GM12878 (cell line): ENCODE data around the gene NBEA. TPM values are rescaled to one million over a fixed set of nuclear protein-coding genes. Genes with fewer than 3 reads are reported as not detected.

Source experiments
- ATAC-seq: fragments of 200-7000 bp; cut with Tn5 transposase; 3 replicates; pipeline ENCODE4 v1.9.1; 2020; ENCODE audit warnings: mild to moderate bottlenecking, moderate library complexity
- BruUV-seq: library from RNA; stranded (reverse); fragments of 400-500 nt; replicated peaks from 2 replicates; lab custom pipeline; 2021; lab: Mats Ljungman, UMichigan
- CTCF ChIA-PET: fragments of 300-600 bp; sonication (Branson Sonifier 250); formaldehyde crosslinking; extraction: SDS; loops from one replicate; lab custom pipeline; 2021; ENCODE audit warnings: inconsistent platforms; lab: Yijun Ruan, JAX
- POLR2A ChIA-PET: fragments of 350-600 bp; formaldehyde crosslinking; extraction: SDS; loops from one replicate; lab custom pipeline; 2021; ENCODE audit warnings: inconsistent platforms; lab: Charles Lee
- RAD21 ChIA-PET: fragments of 300-600 bp; sonication (Branson Sonifier 250); formaldehyde crosslinking; loops from one replicate; lab custom pipeline; 2023; ENCODE audit warnings: antibody characterized with exemption; ENCODE audit not compliant: unreplicated experiment; lab: Charles Lee
- SMC1A ChIA-PET: fragments of 300-600 bp; sonication (Branson Sonifier 250); formaldehyde crosslinking; loops from one replicate; lab custom pipeline; 2023; ENCODE audit not compliant: unreplicated experiment, uncharacterized antibody; lab: Charles Lee
- DNase-seq: peaks from one replicate; pipeline ENCODE4 v3.0.0-alpha.2; 2011; ENCODE audit warnings: low read depth, low spot score
- FAIRE-seq: peaks from 3 replicates; lab custom pipeline; 2011; peaks lifted over from hg19 to GRCh38; lab: Jason Lieb, UNC
- H2AFZ ChIP-seq: 2 replicates; pipeline ENCODE4 v1.6.0; 2011; ENCODE audit warnings: low read depth, low read length, control low read depth; ENCODE audit not compliant: control insufficient read depth
- H3K27ac ChIP-seq: 2 replicates; pipeline ENCODE4 v1.5.1; 2011; ENCODE audit warnings: control low read depth; ENCODE audit not compliant: control insufficient read depth, insufficient read depth
- H3K27me3 ChIP-seq, 2 experiments: replicated peaks in 1 of 2; 2 replicates each; pipeline versions ENCODE4 v1.6.0 to v1.6.1; 2011; ENCODE audit warnings: low read length in 1 of 2; ENCODE audit not compliant: control insufficient read depth in 2 of 2, insufficient read depth in 2 of 2
- H3K36me3 ChIP-seq, 2 experiments: 2 replicates each; pipeline ENCODE4 v1.5.1; 2011; ENCODE audit warnings: low read length in 1 of 2; ENCODE audit not compliant: control insufficient read depth in 2 of 2, insufficient read depth in 2 of 2
- H3K4me1 ChIP-seq: 2 replicates; pipeline ENCODE4 v1.6.1; 2011; ENCODE audit warnings: mild to moderate bottlenecking, low read length, moderate library complexity, mixed read lengths; ENCODE audit not compliant: control insufficient read depth, insufficient read depth
- H3K4me2 ChIP-seq: 2 replicates; pipeline ENCODE4 v1.6.0; 2011; ENCODE audit warnings: control low read depth; ENCODE audit not compliant: control insufficient read depth, insufficient read depth
- H3K4me3 ChIP-seq: fragments of 200-600 bp; sonication (generic); 2 replicates; pipeline ENCODE4 v1.5.1; 2016
- H3K79me2 ChIP-seq: 2 replicates; pipeline ENCODE4 v1.6.0; 2011; ENCODE audit warnings: low read length; ENCODE audit not compliant: control insufficient read depth, insufficient read depth
- H3K9ac ChIP-seq: 2 replicates; pipeline ENCODE4 v1.8.0; 2011; ENCODE audit warnings: low read length, control low read depth, mixed read lengths; ENCODE audit not compliant: control insufficient read depth, insufficient read depth
- H3K9me3 ChIP-seq: replicated peaks from 3 replicates; pipeline ENCODE4 v1.5.1; 2011; ENCODE audit warnings: mild to moderate bottlenecking, low read length; ENCODE audit not compliant: control insufficient read depth, insufficient read depth
- H4K20me1 ChIP-seq: 2 replicates; pipeline ENCODE4 v1.6.0; 2011; ENCODE audit not compliant: control insufficient read depth, insufficient read depth
- CHD1 ChIP-seq: IDR thresholded peaks from 2 replicates; pipeline ENCODE4 v1.6.1; 2012; ENCODE audit warnings: low read depth, low read length, improper control_type of control experiment
- EZH2 ChIP-seq: IDR thresholded peaks from 2 replicates; pipeline ENCODE4 v1.6.1; 2012; ENCODE audit warnings: low read depth, mild to moderate bottlenecking, control low read depth, inconsistent platforms, low read length, borderline replicate concordance; ENCODE audit not compliant: control insufficient read depth
- GATAD2B ChIP-seq: fragments of 450-650 bp; conservative IDR thresholded peaks from 2 replicates; pipeline ENCODE4 v1.6.1; 2017; ENCODE audit warnings: low read depth, mild to moderate bottlenecking, moderate library complexity
- HDGF ChIP-seq: fragments of 450-650 bp; IDR thresholded peaks from 2 replicates; pipeline ENCODE4 v1.6.1; 2016; ENCODE audit warnings: antibody characterized with exemption
- MTA3 ChIP-seq: IDR thresholded peaks from 2 replicates; pipeline ENCODE4 v1.6.1; 2012; ENCODE audit warnings: low read length, inconsistent platforms, borderline replicate concordance
- NRF1 ChIP-seq: conservative IDR thresholded peaks from 2 replicates; pipeline ENCODE4 v1.6.1; 2011; ENCODE audit warnings: mild to moderate bottlenecking, low read depth, low read length, improper control_type of control experiment
- RAD21 ChIP-seq: IDR thresholded peaks from 2 replicates; pipeline ENCODE4 v1.6.1; 2011; ENCODE audit warnings: mild to moderate bottlenecking, low read depth, low read length, moderate library complexity; ENCODE audit not compliant: insufficient read depth
- ZBTB40 ChIP-seq: fragments of 450-650 bp; IDR thresholded peaks from 2 replicates; pipeline ENCODE4 v1.6.1; 2016; ENCODE audit warnings: mild to moderate bottlenecking, moderate library complexity, borderline replicate concordance
- WGBS: methylation state at CpG from one replicate; pipeline ENCODE4 v1.1.6; 2016; ENCODE audit warnings: low lambda C conversion rate; ENCODE audit not compliant: insufficient replicate concordance, insufficient coverage; ENCODE audit errors: missing lambda C conversion rate; 5-methylcytosine and 5-hydroxymethylcytosine counted together
- in situ Hi-C: fragments of 300-500 bp; cut with MboI; formaldehyde crosslinking; loops from 9 replicates; pipeline ENCODE4 v1.14.3; 2018; ENCODE audit warnings: mixed read lengths
- intact Hi-C: fragments of 100-400 bp; cut with micrococcal nuclease; formaldehyde crosslinking; loops from one replicate; pipeline ENCODE4 v1.14.2; 2022; ENCODE audit not compliant: unreplicated experiment
- polyA plus RNA-seq, 11 experiments: library from polyadenylated mRNA; depleted of rRNA in 4 of 11; unstranded in 6 of 11; stranded (reverse) in 5 of 11; fragments of >200 nt; fragmentation: Nextera tagmentation in 4 of 11; fragmentation: Illumina TruSeq in 1 of 11; extraction: Ambion mirVana in 4 of 11; extraction: Trizol in 1 of 11; gene quantifications; 1 replicate in 1 of 11; 2 replicates in 10 of 11; pipeline versions ENCODE4 v1.2.1 to v1.2.3, GENCODE V29; 2011 to 2016; ENCODE audit warnings: inconsistent platforms in 2 of 11, missing spikeins in 2 of 11, low read depth in 1 of 11
- total RNA-seq, 4 experiments: library from RNA; depleted of rRNA in 3 of 4; stranded (reverse); fragments of >200 nt in 3 of 4; fragmentation: Illumina TruSeq in 1 of 4; extraction: Trizol in 1 of 4; gene quantifications; 2 replicates each; pipeline versions ENCODE4 v1.2.1 to v1.2.3, GENCODE V29; 2013 to 2021
- TF ChIP-seq, protein P1 (sequence below): fragments of 450-650 bp; IDR thresholded peaks from 2 replicates; pipeline ENCODE4 v1.6.1; 2017; ENCODE audit warnings: mild to moderate bottlenecking, moderate library complexity
- TF ChIP-seq, protein P2 (sequence below): fragments of 450-650 bp; IDR thresholded peaks from 2 replicates; pipeline ENCODE4 v1.6.1; 2017; ENCODE audit warnings: mild to moderate bottlenecking

The NBEA gene
- total and polyA plus RNA-seq, 10 of the 15 experiments (the other 5 are each of a cell fraction or from before 2014, with no cell fraction given), result 0.23 to 3.6 (median 0.55) TPM

DNA sequence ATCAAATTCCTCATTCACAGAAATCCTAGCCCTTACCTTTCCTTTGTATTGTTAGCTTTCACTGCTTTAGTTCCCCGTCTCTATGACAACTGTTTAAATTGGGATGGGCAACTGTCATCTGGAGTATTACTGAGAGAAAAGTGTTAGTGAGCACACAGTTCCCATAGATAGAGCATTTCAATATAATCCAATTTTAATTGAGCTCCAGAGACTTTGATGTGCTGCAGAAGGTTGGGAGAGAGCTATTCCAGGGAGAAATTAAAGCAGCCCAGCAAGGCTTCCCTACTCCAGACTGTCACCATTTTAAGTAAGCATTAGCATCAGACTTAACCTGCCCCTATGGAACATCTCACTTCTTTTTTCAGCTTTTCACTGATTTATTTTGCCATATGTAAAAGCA, 589.5 kb downstream of the NBEA start (continued):
- TF ChIP-seq ZBTB40, result no peak

- CTCF ChIA-PET, result no interaction called here
- no TSS peak for BruUV-seq
- H3K27me3 ChIP-seq, result no peaks in the 10 kb centered on the region
- no peaks in the 10 kb centered on the region for H4K20me1 ChIP-seq
- H3K27ac ChIP-seq, result no peak overlapping the region
- H2AFZ ChIP-seq, result no peak overlapping the region
- no peak overlapping the region for H3K4me2 ChIP-seq
- H3K36me3 ChIP-seq, result no peaks in the 10 kb centered on the region
- no peak for DNase-seq
- POLR2A ChIA-PET, result no interaction called here
- SMC1A ChIA-PET, result no interaction called here
- H3K4me1 ChIP-seq, result no peaks in the 10 kb centered on the region
- H3K9ac ChIP-seq, result no peak overlapping the region
- WGBS, result 47% methylated on average over 1 of the region's 1 CpG
- in situ Hi-C loops, result no loop called here
- no peaks in the 10 kb centered on the region for H3K9me3 ChIP-seq
- TF ChIP-seq MTA3 (no peak), EZH2 (no peak), RAD21 (no peak), GATAD2B (no peak), HDGF (no peak), CHD1 (no peak), NRF1 (no peak)
- TF ChIP-seq, protein P1, sequence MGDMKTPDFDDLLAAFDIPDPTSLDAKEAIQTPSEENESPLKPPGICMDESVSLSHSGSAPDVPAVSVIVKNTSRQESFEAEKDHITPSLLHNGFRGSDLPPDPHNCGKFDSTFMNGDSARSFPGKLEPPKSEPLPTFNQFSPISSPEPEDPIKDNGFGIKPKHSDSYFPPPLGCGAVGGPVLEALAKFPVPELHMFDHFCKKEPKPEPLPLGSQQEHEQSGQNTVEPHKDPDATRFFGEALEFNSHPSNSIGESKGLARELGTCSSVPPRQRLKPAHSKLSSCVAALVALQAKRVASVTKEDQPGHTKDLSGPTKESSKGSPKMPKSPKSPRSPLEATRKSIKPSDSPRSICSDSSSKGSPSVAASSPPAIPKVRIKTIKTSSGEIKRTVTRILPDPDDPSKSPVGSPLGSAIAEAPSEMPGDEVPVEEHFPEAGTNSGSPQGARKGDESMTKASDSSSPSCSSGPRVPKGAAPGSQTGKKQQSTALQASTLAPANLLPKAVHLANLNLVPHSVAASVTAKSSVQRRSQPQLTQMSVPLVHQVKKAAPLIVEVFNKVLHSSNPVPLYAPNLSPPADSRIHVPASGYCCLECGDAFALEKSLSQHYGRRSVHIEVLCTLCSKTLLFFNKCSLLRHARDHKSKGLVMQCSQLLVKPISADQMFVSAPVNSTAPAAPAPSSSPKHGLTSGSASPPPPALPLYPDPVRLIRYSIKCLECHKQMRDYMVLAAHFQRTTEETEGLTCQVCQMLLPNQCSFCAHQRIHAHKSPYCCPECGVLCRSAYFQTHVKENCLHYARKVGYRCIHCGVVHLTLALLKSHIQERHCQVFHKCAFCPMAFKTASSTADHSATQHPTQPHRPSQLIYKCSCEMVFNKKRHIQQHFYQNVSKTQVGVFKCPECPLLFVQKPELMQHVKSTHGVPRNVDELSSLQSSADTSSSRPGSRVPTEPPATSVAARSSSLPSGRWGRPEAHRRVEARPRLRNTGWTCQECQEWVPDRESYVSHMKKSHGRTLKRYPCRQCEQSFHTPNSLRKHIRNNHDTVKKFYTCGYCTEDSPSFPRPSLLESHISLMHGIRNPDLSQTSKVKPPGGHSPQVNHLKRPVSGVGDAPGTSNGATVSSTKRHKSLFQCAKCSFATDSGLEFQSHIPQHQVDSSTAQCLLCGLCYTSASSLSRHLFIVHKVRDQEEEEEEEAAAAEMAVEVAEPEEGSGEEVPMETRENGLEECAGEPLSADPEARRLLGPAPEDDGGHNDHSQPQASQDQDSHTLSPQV, result no peak
- TF ChIP-seq, protein P2, sequence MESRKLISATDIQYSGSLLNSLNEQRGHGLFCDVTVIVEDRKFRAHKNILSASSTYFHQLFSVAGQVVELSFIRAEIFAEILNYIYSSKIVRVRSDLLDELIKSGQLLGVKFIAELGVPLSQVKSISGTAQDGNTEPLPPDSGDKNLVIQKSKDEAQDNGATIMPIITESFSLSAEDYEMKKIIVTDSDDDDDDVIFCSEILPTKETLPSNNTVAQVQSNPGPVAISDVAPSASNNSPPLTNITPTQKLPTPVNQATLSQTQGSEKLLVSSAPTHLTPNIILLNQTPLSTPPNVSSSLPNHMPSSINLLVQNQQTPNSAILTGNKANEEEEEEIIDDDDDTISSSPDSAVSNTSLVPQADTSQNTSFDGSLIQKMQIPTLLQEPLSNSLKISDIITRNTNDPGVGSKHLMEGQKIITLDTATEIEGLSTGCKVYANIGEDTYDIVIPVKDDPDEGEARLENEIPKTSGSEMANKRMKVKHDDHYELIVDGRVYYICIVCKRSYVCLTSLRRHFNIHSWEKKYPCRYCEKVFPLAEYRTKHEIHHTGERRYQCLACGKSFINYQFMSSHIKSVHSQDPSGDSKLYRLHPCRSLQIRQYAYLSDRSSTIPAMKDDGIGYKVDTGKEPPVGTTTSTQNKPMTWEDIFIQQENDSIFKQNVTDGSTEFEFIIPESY, result no peak
- FAIRE-seq, result no peak
- RAD21 ChIA-PET, result no interaction called here
- no peak for ATAC-seq
- no peaks in the 10 kb centered on the region for H3K79me2 ChIP-seq
- intact Hi-C loops, result no loop called here
- H3K4me3 ChIP-seq, result no peak overlapping the region
These were observed 592.3 kb downstream of the NBEA start for GRCh38 chr13:35534343-35534742.
